DOHH2 (cell line): ENCODE data around the gene GPC5.

Experiments used
- H3F3A ChIP-seq: fragments of 200-600 bp; sonication (generic), shearing (Covaris generic); 2 replicates; pipeline ENCODE4 v1.6.0; 2016; ENCODE audit warnings: antibody characterized with exemption, mild to moderate bottlenecking; ENCODE audit not compliant: control insufficient read depth, insufficient read depth
- H3K27ac ChIP-seq: fragments of 200-600 bp; sonication (generic); 2 replicates; pipeline ENCODE4 v1.5.1; 2014; ENCODE audit warnings: low read depth, mild to moderate bottlenecking, low read length, moderate library complexity
- H3K27me3 ChIP-seq: fragments of 200-600 bp; sonication (generic); 2 replicates; pipeline ENCODE4 v1.6.1; 2014; ENCODE audit warnings: mild to moderate bottlenecking, low read length, mixed read lengths; ENCODE audit not compliant: control insufficient read depth
- H3K36me3 ChIP-seq: fragments of 200-600 bp; sonication (generic); 2 replicates; pipeline ENCODE4 v1.6.1; 2014; ENCODE audit warnings: mild to moderate bottlenecking, low read length, moderate library complexity, mixed read lengths; ENCODE audit not compliant: control insufficient read depth
- H3K4me1 ChIP-seq: fragments of 200-600 bp; sonication (generic); 2 replicates; pipeline ENCODE4 v1.6.1; 2014; ENCODE audit warnings: mild to moderate bottlenecking, low read length, mixed read lengths; ENCODE audit not compliant: control insufficient read depth
- H3K4me2 ChIP-seq: fragments of 200-600 bp; sonication (generic); 2 replicates; pipeline ENCODE4 v1.6.0; 2014; ENCODE audit warnings: mild to moderate bottlenecking, low read length, moderate library complexity
- H3K4me3 ChIP-seq: fragments of 200-600 bp; sonication (generic); 2 replicates; pipeline ENCODE4 v1.5.1; 2014; ENCODE audit warnings: mild to moderate bottlenecking, low read length, mixed read lengths
- H3K79me2 ChIP-seq: fragments of 200-600 bp; sonication (generic); 2 replicates; pipeline ENCODE4 v1.6.1; 2014; ENCODE audit warnings: mild to moderate bottlenecking, low read length, mixed read lengths; ENCODE audit not compliant: control insufficient read depth
- H3K9me2 ChIP-seq: fragments of 200-600 bp; sonication (generic); replicated peaks from 2 replicates; pipeline ENCODE4 v1.6.1; 2014; ENCODE audit warnings: mild to moderate bottlenecking, low read length, mixed read lengths; ENCODE audit not compliant: control insufficient read depth
- H3K9me3 ChIP-seq: fragments of 200-600 bp; sonication (generic); 2 replicates; pipeline ENCODE4 v1.6.1; 2014; ENCODE audit warnings: antibody characterized with exemption, low read length, mixed read lengths; ENCODE audit not compliant: control insufficient read depth, insufficient read depth
- H4K20me1 ChIP-seq: fragments of 200-600 bp; sonication (generic); 2 replicates; pipeline ENCODE4 v1.6.0; 2014; ENCODE audit warnings: low read depth, mild to moderate bottlenecking, antibody characterized with exemption, low read length, moderate library complexity; ENCODE audit not compliant: control insufficient read depth, insufficient read depth
- CTCF ChIP-seq: fragments of 200-600 bp; sonication (generic); IDR thresholded peaks from one replicate; pipeline ENCODE4 v1.5.1; 2014; ENCODE audit warnings: antibody characterized with exemption, mild to moderate bottlenecking, low read depth, low read length; ENCODE audit not compliant: poor library complexity, severe bottlenecking
- EZH2phosphoT487 ChIP-seq: fragments of 200-600 bp; sonication (generic); IDR thresholded peaks from 2 replicates; pipeline ENCODE4 v1.6.1; 2017; ENCODE audit warnings: borderline replicate concordance, mild to moderate bottlenecking, antibody characterized with exemption, low read length, moderate library complexity, mixed read lengths

Gene GPC5

GRCh38 chr13:91879360-91879759, 480.9 kb downstream of the GPC5 start:
- no peaks in the 10 kb centered on the region for H3K9me3 ChIP-seq
- no peaks in the 10 kb centered on the region for H4K20me1 ChIP-seq
- no peaks in the 10 kb centered on the region for H3K27me3 ChIP-seq
- H3K79me2 ChIP-seq = no peaks in the 10 kb centered on the region
- H3F3A ChIP-seq = no peaks in the 10 kb centered on the region
- no peaks in the 10 kb centered on the region for H3K4me1 ChIP-seq
- no peaks in the 10 kb centered on the region for H3K36me3 ChIP-seq
- H3K27ac ChIP-seq = no peak overlapping the region
- H3K4me2 ChIP-seq = no peak overlapping the region
- H3K4me3 ChIP-seq = no peak overlapping the region
- TF ChIP-seq CTCF (no peak), EZH2phosphoT487 (no peak)
- H3K9me2 ChIP-seq = no peaks in the 10 kb centered on the region; the same call in 1 of the 2 replicates

- TF ChIP-seq CTCF (no peak), EZH2phosphoT487 (no peak)
- H3K36me3 ChIP-seq = no peaks in the 10 kb centered on the region
- H4K20me1 ChIP-seq = no peaks in the 10 kb centered on the region
- no peaks in the 10 kb centered on the region for H3K4me1 ChIP-seq
- H3K79me2 ChIP-seq = no peaks in the 10 kb centered on the region
- H3K9me3 ChIP-seq = no peaks in the 10 kb centered on the region
- no peak overlapping the region for H3K4me3 ChIP-seq
- H3K4me2 ChIP-seq = no peak overlapping the region
- H3K27ac ChIP-seq = no peak overlapping the region
- H3K9me2 ChIP-seq = no peaks in the 10 kb centered on the region; the same call in 1 of the 2 replicates
- no peaks in the 10 kb centered on the region for H3K27me3 ChIP-seq
- no peaks in the 10 kb centered on the region for H3F3A ChIP-seq
Observed at GRCh38 chr13:91882918-91883317, 484.5 kb downstream of the GPC5 start.

GRCh38 chr13:91889641-91890040, 491.2 kb downstream of the GPC5 start:
- Histone ChIP-seq H3K27ac (no peak overlapping the region), H3K36me3 (no peaks in the 10 kb centered on the region), H3F3A (no peaks in the 10 kb centered on the region), H3K9me2 (no peaks in the 10 kb centered on the region), H3K79me2 (no peaks in the 10 kb centered on the region), H3K4me1 (no peaks in the 10 kb centered on the region), H3K4me3 (no peak overlapping the region), H3K27me3 (no peaks in the 10 kb centered on the region), H3K9me3 (no peaks in the 10 kb centered on the region), H4K20me1 (no peaks in the 10 kb centered on the region), H3K4me2 (no peak overlapping the region)
- TF ChIP-seq CTCF (no peak), EZH2phosphoT487 (no peak)

DNA sequence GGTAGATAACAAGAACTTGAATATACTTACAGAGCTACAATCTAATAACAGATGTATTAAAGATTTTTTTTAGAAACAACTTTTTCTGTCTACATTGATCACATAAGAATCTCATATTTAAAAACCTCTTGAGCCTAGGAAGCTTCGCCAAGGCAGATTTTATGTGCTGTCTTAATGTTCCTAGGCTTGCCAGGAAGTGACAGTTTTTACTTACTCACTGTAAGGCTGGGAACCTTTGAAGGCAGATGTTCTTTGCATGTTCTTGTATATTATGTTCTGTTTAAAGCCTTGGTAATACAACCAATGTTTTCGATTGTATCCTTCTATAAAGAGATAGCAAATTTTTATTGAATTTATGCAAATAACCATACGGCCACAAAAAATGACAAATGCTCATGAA, 492.7 kb downstream of the GPC5 start:
- Histone ChIP-seq H3K4me1 (no peaks in the 10 kb centered on the region), H3F3A (no peaks in the 10 kb centered on the region), H3K9me2 (no peaks in the 10 kb centered on the region), H3K27me3 (no peaks in the 10 kb centered on the region), H3K4me3 (no peak overlapping the region), H3K79me2 (no peaks in the 10 kb centered on the region), H4K20me1 (no peaks in the 10 kb centered on the region), H3K4me2 (no peak overlapping the region), H3K36me3 (no peaks in the 10 kb centered on the region), H3K27ac (no peak overlapping the region), H3K9me3 (no peaks in the 10 kb centered on the region)
- TF ChIP-seq CTCF (no peak), EZH2phosphoT487 (no peak)
